Transverse colon (tissue), 4 donors: ENCODE measurements around the gene ANP32B. TPM values are rescaled to one million over a fixed set of nuclear protein-coding genes. Genes with fewer than 3 reads are reported as not detected.

Experiments used
- DNase-seq: peaks from one replicate; pipeline ENCODE4 v3.0.0-alpha.2; 2019
- H3K27ac ChIP-seq, 4 donors: fragments of 200-600 bp; sonication (generic); 2 replicates each; pipeline ENCODE4 v1.5.1; 2016 to 2018; ENCODE audit warnings: inconsistent platforms in 4 of 4
- H3K27me3 ChIP-seq: fragments of 200-600 bp; sonication (generic); 2 replicates; pipeline ENCODE4 v1.5.1; 2017; ENCODE audit warnings: inconsistent platforms
- H3K36me3 ChIP-seq, 4 donors: fragments of 200-600 bp; sonication (generic); 2 replicates each; pipeline ENCODE4 v1.5.1; 2017 to 2019; ENCODE audit warnings: inconsistent platforms in 4 of 4
- H3K4me1 ChIP-seq, 4 donors: fragments of 200-600 bp; sonication (generic); 2 replicates each; pipeline ENCODE4 v1.5.1; 2017 to 2020; ENCODE audit warnings: inconsistent platforms in 4 of 4
- H3K4me3 ChIP-seq, 4 donors: fragments of 200-600 bp; sonication (generic); 1 replicate in 1 of 4; 2 replicates in 3 of 4; pipeline versions ENCODE4 v1.5.1 to v1.6.1; 2017 to 2019; ENCODE audit warnings: inconsistent platforms in 4 of 4
- H3K9me3 ChIP-seq, 2 donors: fragments of 200-600 bp; sonication (generic); 2 replicates each; pipeline ENCODE4 v1.5.1; 2017 to 2019; ENCODE audit warnings: inconsistent platforms in 2 of 2
- EP300 ChIP-seq: sonication (generic); formaldehyde crosslinking; IDR thresholded peaks from one replicate; pipeline ENCODE4 v1.6.1; 2017; ENCODE audit warnings: antibody characterized with exemption, low read depth
- POLR2A ChIP-seq: fragments of 450-650 bp; IDR thresholded peaks from one replicate; pipeline ENCODE4 v1.6.1; 2016; ENCODE audit warnings: antibody characterized with exemption, mild to moderate bottlenecking, moderate library complexity
- POLR2AphosphoS5 ChIP-seq, 3 donors: sonication (generic); formaldehyde crosslinking; IDR thresholded peaks; one replicate each; pipeline ENCODE4 v1.6.1; 2016; ENCODE audit warnings: antibody characterized with exemption in 3 of 3
- WGBS, 2 donors: methylation state at CpG; one replicate each; pipeline ENCODE4 v1.1.5; 2018; ENCODE audit warnings: low coverage in 1 of 2; 5-methylcytosine and 5-hydroxymethylcytosine counted together
- in situ Hi-C, 4 donors: fragments of 200-750 bp; cut with MboI; loops; one replicate each; pipeline versions ENCODE4 v1.15.0 to v1.15.1; 2017; ENCODE audit warnings: low sequenced_read_pairs in 3 of 4, low pct_ligation_motif_present in 1 of 4, low pct_unique_long_range_greater_than_20kb in 1 of 4
- intact Hi-C: fragments of 100-400 bp; cut with DNase I; formaldehyde crosslinking; loops from one replicate; pipeline ENCODE4 v1.15.1; 2023; ENCODE audit warnings: low total_unique reads
- total RNA-seq, 4 donors: library from RNA; depleted of rRNA; stranded (reverse); fragments of >200 nt; gene quantifications; one replicate each; pipeline ENCODE4 v1.1.0, GENCODE V29; 2016
- TF ChIP-seq, protein P1 (sequence below), 5 experiments: fragments of 200-600 bp in 3 of 5; fragments of 450-650 bp in 2 of 5; sonication (generic) in 3 of 5; IDR thresholded peaks; 1 replicate in 2 of 5; 2 replicates in 3 of 5; pipeline ENCODE4 v1.5.1; 2016 to 2017; ENCODE audit warnings: antibody characterized with exemption in 5 of 5, inconsistent platforms in 3 of 5, mild to moderate bottlenecking in 2 of 5, moderate library complexity in 1 of 5

Gene ANP32B
- total RNA-seq, 4 donors from 2014 or later: 37.4 to 65.6 (median 43.0) TPM

DNA sequence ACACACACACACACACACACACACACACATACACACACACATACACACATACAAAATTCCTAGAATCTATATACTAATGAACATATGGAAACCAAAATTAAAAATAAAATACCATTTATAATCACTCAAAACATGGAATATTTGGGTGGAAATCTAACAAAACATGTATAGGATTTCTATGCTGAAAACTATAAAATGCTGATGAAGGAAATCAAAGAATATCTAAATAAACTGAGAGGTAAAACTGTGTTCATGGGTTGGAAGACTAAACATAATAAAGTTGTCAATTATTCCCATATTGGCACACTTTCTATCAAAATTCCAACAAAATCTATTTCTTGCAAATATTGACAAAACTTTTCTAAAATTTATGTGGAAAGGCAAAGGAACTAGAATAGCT is 48.0 kb downstream of the ANP32B start:
- Histone ChIP-seq H3K4me1 (peaks cover 0 to 5% (median 1%) of the 10 kb centered on the region in 4 donors), H3K36me3 (no peaks in the 10 kb centered on the region), H3K9me3 (no peaks in the 10 kb centered on the region), H3K27ac (no peak overlapping the region), H3K4me3 (no peak overlapping the region), H3K27me3 (no peaks in the 10 kb centered on the region)
- no peak for DNase-seq
- intact Hi-C loops: loop anchor here (10.0 kb wide), 1 partner anchor 46 kb away; the partner anchor contains the start of gene ANP32B
- TF ChIP-seq, protein P1, sequence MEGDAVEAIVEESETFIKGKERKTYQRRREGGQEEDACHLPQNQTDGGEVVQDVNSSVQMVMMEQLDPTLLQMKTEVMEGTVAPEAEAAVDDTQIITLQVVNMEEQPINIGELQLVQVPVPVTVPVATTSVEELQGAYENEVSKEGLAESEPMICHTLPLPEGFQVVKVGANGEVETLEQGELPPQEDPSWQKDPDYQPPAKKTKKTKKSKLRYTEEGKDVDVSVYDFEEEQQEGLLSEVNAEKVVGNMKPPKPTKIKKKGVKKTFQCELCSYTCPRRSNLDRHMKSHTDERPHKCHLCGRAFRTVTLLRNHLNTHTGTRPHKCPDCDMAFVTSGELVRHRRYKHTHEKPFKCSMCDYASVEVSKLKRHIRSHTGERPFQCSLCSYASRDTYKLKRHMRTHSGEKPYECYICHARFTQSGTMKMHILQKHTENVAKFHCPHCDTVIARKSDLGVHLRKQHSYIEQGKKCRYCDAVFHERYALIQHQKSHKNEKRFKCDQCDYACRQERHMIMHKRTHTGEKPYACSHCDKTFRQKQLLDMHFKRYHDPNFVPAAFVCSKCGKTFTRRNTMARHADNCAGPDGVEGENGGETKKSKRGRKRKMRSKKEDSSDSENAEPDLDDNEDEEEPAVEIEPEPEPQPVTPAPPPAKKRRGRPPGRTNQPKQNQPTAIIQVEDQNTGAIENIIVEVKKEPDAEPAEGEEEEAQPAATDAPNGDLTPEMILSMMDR (IDR thresholded peaks at IDR 0.05): no peak
- TF ChIP-seq EP300 (no peak), POLR2A (no peak), POLR2AphosphoS5 (IDR thresholded peaks at IDR 0.05) (no peak)
- in situ Hi-C loops: loop anchor here in 2 of 4 donors (10.0 to 25.0 kb wide), 2 partner anchors 106 to 119 kb away; partner anchors contain the start of gene TRMO (in 2 of the 2)

DNA sequence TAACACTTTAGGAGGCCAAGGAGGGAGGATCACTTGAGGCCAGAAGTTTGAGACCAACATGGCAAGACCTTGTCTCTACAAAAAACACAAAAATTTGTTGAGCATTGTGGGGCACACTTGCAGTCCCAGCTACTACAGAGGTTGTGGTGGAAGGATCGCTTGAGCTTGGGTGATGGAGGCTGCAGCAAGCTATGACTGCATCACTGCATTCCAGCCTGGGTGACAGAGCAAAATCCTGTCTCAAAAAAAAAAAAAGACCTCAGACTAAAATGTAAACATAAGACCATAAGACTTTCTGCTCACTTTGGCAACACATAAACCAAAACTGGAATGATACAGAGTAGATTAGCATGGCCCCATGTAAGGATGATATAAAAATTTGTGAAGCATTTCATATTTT is 48.8 kb downstream of the ANP32B start:
- no peak for DNase-seq
- H3K4me3 ChIP-seq: no peak overlapping the region
- H3K4me1 ChIP-seq: peaks cover 0 to 5% (median 1%) of the 10 kb centered on the region in 4 donors
- no peaks in the 10 kb centered on the region for H3K9me3 ChIP-seq
- H3K27me3 ChIP-seq: no peaks in the 10 kb centered on the region
- intact Hi-C loops (loop anchor here (10.0 kb wide), 1 partner anchor 47 kb away; the partner anchor contains the start of gene ANP32B), in situ Hi-C loops (loop anchor here in 2 of 4 donors (10.0 to 25.0 kb wide), 2 partner anchors 107 to 120 kb away; partner anchors contain the start of gene TRMO (in 2 of the 2))
- H3K27ac ChIP-seq: no peak overlapping the region
- 87 to 100% methylated on average over 1 of the region's 1 CpG for WGBS, 2 donors
- no peaks in the 10 kb centered on the region for H3K36me3 ChIP-seq
- TF ChIP-seq EP300 (no peak), POLR2A (no peak), POLR2AphosphoS5 (IDR thresholded peaks at IDR 0.05) (no peak)
- TF ChIP-seq, protein P1 (IDR thresholded peaks at IDR 0.05): no peak

DNA sequence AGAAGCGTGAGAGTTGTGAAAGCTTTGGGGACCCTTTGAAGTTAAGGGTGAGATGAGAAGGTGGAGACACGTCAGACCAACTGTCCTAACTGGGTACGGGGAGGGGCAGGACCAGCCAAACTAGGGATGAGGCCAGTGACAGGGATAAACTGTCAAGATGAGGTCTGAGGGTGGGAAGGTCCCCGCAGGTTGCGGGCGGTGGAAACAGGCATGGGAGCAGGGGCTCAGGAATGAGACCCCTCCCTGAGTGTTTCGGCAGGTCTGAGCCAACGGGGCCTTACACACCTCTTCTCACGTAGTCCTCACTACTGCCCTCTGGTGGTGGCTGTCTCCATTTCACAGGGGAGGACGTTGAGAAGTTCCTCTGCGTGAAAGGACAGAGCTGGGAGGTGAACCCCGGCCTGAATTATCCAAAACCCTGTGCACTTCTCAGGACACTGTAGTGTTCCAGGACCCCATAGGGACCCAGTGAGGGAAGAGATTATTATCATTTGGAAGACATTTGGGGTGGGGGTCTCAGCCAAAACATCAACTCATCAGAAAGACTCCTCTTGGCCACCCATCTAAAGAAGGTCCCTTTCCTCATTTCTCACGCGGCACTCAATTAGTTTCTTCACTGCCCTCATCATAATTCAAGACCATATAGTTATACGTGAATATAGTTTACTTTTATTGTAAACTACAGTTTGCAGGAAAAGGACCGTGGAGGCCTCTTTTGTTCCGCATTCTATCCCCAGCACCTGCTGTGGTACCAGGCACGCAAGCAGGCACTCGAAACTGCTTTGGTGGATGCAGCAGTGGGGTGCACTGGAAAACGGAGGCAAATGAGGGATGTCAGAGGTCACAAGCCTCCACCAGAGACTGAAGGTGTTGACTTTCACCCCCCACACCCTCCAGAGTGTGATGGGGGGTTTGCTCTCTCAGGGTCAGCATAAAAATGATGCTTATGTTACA is 51.7 kb downstream of the ANP32B start:
- peaks cover 0 to 12% (median 8%) of the 10 kb centered on the region in 4 donors for H3K4me1 ChIP-seq
- H3K36me3 ChIP-seq: no peaks in the 10 kb centered on the region
- no peak overlapping the region for H3K4me3 ChIP-seq
- H3K27ac ChIP-seq: no peak overlapping the region
- no peaks in the 10 kb centered on the region for H3K9me3 ChIP-seq
- H3K27me3 ChIP-seq: no peaks in the 10 kb centered on the region
- in situ Hi-C loops (loop anchor here in 2 of 4 donors (10.0 to 25.0 kb wide), 2 partner anchors 110 to 123 kb away; partner anchors contain the start of gene TRMO (in 2 of the 2)), intact Hi-C loops (loop anchor here (1.0 to 10.0 kb wide), 2 partner anchors 50 to 112 kb away; partner anchors contain the start of gene ANP32B)
- DNase-seq: peak; percentile 93
- 46 to 64% methylated on average over 4 to 20 of the region's 20 CpGs for WGBS, 2 donors
- TF ChIP-seq POLR2A: no peak
- TF ChIP-seq, protein P1 (IDR thresholded peaks at IDR 0.05): peak; percentile 80 to 88 (median 83)

DNA sequence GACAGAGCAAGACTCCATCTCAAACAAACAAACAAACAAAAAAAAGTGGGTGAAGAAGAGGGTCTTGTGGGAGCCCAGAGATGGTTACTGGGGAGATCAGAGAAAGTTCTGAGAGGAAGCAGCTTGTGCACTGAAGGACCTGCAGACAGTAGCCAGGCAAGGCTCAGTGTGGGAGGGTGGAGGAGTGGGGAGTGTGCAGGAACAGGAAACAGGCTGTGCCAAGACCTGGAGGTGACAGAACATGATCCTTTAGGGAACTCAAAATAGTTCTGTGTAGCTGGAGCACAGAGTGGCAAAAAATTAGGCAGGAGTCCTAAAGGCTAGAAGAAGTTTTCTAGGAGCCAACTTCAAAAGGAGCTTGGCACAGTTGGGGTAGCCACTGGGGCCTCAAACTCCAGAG is 54.2 kb downstream of the ANP32B start:
- Histone ChIP-seq H3K36me3 (no peaks in the 10 kb centered on the region), H3K27ac (peak overlapping the region in 1 of 4 donors; percentile 23), H3K4me1 (peaks cover 0 to 12% (median 8%) of the 10 kb centered on the region in 4 donors), H3K4me3 (no peak overlapping the region), H3K9me3 (no peaks in the 10 kb centered on the region), H3K27me3 (no peaks in the 10 kb centered on the region)
- DNase-seq: peak; percentile 47
- in situ Hi-C loops (loop anchor here in 2 of 4 donors (10.0 to 25.0 kb wide), 2 partner anchors 113 to 125 kb away; partner anchors contain the start of gene TRMO (in 2 of the 2)), intact Hi-C loops (loop anchor here (10.0 kb wide), 1 partner anchor 53 kb away; the partner anchor contains the start of gene ANP32B)
- TF ChIP-seq POLR2AphosphoS5 (IDR thresholded peaks at IDR 0.05) (no peak), POLR2A (no peak), EP300 (no peak)
- TF ChIP-seq, protein P1 (IDR thresholded peaks at IDR 0.05): no peak
